DND-41 (cell line): ENCODE results near the gene MAP4K3.

Experiments
- ATAC-seq: fragments of 200-7000 bp; cut with Tn5 transposase; 3 replicates; pipeline ENCODE4 v1.9.1; 2021; ENCODE audit warnings: low read depth; ENCODE audit not compliant: insufficient read depth
- DNase-seq: peaks from one replicate; pipeline ENCODE4 v3.0.0-alpha.2; 2020
- H2AFZ ChIP-seq: 2 replicates; pipeline ENCODE4 v1.6.0; 2012; ENCODE audit warnings: low read depth, low read length
- H3K27ac ChIP-seq: 2 replicates; pipeline ENCODE4 v1.5.1; 2012; ENCODE audit warnings: low read length, inconsistent platforms
- H3K27me3 ChIP-seq: fragments of 200-600 bp; sonication (generic); 2 replicates; pipeline ENCODE4 v1.6.0; 2012; ENCODE audit warnings: low read length, mild to moderate bottlenecking, inconsistent platforms; ENCODE audit not compliant: insufficient read depth, poor library complexity
- H3K36me3 ChIP-seq: 2 replicates; pipeline ENCODE4 v1.5.1; 2012; ENCODE audit warnings: low read length, inconsistent platforms; ENCODE audit not compliant: insufficient read depth
- H3K4me1 ChIP-seq: 2 replicates; pipeline ENCODE4 v1.5.1; 2012; ENCODE audit warnings: mild to moderate bottlenecking, low read length; ENCODE audit not compliant: insufficient read depth
- H3K4me2 ChIP-seq: 2 replicates; pipeline ENCODE4 v1.6.0; 2012; ENCODE audit warnings: mild to moderate bottlenecking, moderate library complexity, low read length, inconsistent platforms; ENCODE audit not compliant: insufficient read depth
- H3K4me3 ChIP-seq, 2 experiments: fragments of 200-600 bp in 1 of 2; shearing (Covaris generic) in 1 of 2; 2 replicates each; pipeline ENCODE4 v1.5.1; 2012 to 2016; ENCODE audit warnings: inconsistent platforms in 2 of 2, low read length in 2 of 2, mild to moderate bottlenecking in 2 of 2, low read depth in 1 of 2, moderate library complexity in 1 of 2
- H3K79me2 ChIP-seq: 2 replicates; pipeline ENCODE4 v1.6.0; 2012; ENCODE audit warnings: low read length, inconsistent platforms; ENCODE audit not compliant: insufficient read depth
- H3K9ac ChIP-seq: 2 replicates; pipeline ENCODE4 v1.6.0; 2012; ENCODE audit warnings: low read depth, mild to moderate bottlenecking, inconsistent platforms, low read length, moderate library complexity
- H3K9me3 ChIP-seq: 2 replicates; pipeline ENCODE4 v1.5.1; 2012; ENCODE audit warnings: low read length, moderate library complexity, mild to moderate bottlenecking, inconsistent platforms; ENCODE audit not compliant: insufficient read depth, severe bottlenecking
- H4K20me1 ChIP-seq: 2 replicates; pipeline ENCODE4 v1.6.0; 2012; ENCODE audit warnings: low read length; ENCODE audit not compliant: insufficient read depth
- CTCF ChIP-seq: IDR thresholded peaks from 2 replicates; pipeline ENCODE4 v1.5.1; 2012; ENCODE audit warnings: borderline replicate concordance, low read length, moderate library complexity, mild to moderate bottlenecking; ENCODE audit not compliant: poor library complexity, severe bottlenecking; ENCODE audit errors: extremely low read depth
- EZH2 ChIP-seq: IDR thresholded peaks from 3 replicates; pipeline ENCODE4 v1.6.1; 2012; ENCODE audit warnings: borderline replicate concordance, low read depth, mild to moderate bottlenecking, moderate library complexity, low read length, inconsistent platforms; ENCODE audit not compliant: severe bottlenecking

The MAP4K3 gene

GRCh38 chr2:39422700-39423099, 14.4 kb downstream of the MAP4K3 start:
- Histone ChIP-seq H3K9me3 (no peaks in the 10 kb centered on the region), H3K4me1 (peaks cover 39% of the 10 kb centered on the region), H3K27ac (no peak overlapping the region), H3K27me3 (no peaks in the 10 kb centered on the region), H3K36me3 (no peaks in the 10 kb centered on the region), H3K79me2 (peaks cover 94% of the 10 kb centered on the region), H3K4me2 (no peak overlapping the region), H4K20me1 (peaks cover 45% of the 10 kb centered on the region), H3K9ac (no peak overlapping the region), H3K4me3 (no peak overlapping the region), H2AFZ (no peak overlapping the region)
- TF ChIP-seq CTCF, result no peak
- TF ChIP-seq EZH2, result no peak
- DNase-seq (no peak), ATAC-seq (no peak)

GRCh38 chr2:39421354-39421753, 15.7 kb downstream of the MAP4K3 start:
- no peak for DNase-seq
- Histone ChIP-seq H3K4me1 (peaks cover 26% of the 10 kb centered on the region), H4K20me1 (peaks cover 48% of the 10 kb centered on the region), H3K9ac (no peak overlapping the region), H3K79me2 (peaks cover 93% of the 10 kb centered on the region), H3K9me3 (no peaks in the 10 kb centered on the region), H3K27ac (no peak overlapping the region), H3K36me3 (no peaks in the 10 kb centered on the region), H3K4me2 (no peak overlapping the region), H3K27me3 (no peaks in the 10 kb centered on the region), H2AFZ (no peak overlapping the region), H3K4me3 (no peak overlapping the region)
- TF ChIP-seq CTCF (no peak), EZH2 (no peak)
- no peak for ATAC-seq

- no peaks in the 10 kb centered on the region for H3K9me3 ChIP-seq
- no peak for TF ChIP-seq CTCF
- peaks cover 92% of the 10 kb centered on the region for H3K79me2 ChIP-seq
- peaks cover 9% of the 10 kb centered on the region for H3K4me1 ChIP-seq
- H3K27ac ChIP-seq, result no peak overlapping the region
- H3K4me2 ChIP-seq, result no peak overlapping the region
- no peak for DNase-seq
- H3K9ac ChIP-seq, result no peak overlapping the region
- H3K27me3 ChIP-seq, result no peaks in the 10 kb centered on the region
- H4K20me1 ChIP-seq, result peaks cover 45% of the 10 kb centered on the region
- no peaks in the 10 kb centered on the region for H3K36me3 ChIP-seq
- no peak overlapping the region for H2AFZ ChIP-seq
- 0 out of 3 replicates have a peak, but pooled peaks have one; percentile 29 for ATAC-seq
- H3K4me3 ChIP-seq, result no peak overlapping the region
These were observed 17.5 kb downstream of the MAP4K3 start for GRCh38 chr2:39419282-39420223.
